ENCODE results near the gene GPR37. TPM values are rescaled to one million over a fixed set of nuclear protein-coding genes. Genes with fewer than 3 reads are reported as not detected.

The GPR37 gene
- 0.21 and 0.43 TPM in 2 replicates for total RNA-seq (ENCODE audit: low replicate concordance)

- H3K4me1 ChIP-seq: no peaks in the 10 kb centered on the region
- no peaks in the 10 kb centered on the region for H3K9me3 ChIP-seq (ENCODE audit: low read depth)
- peak within 1 kb of the TSS; percentile 94 for H2AFZ ChIP-seq (replicated peaks)
- H3K27ac Mint-ChIP-seq: no peak within 1 kb of the TSS
- H3K36me3 Mint-ChIP-seq: peaks cover 9% of the 10 kb centered on the region
- H3K9ac ChIP-seq: no peak within 1 kb of the TSS
- H3K9me3 Mint-ChIP-seq: peaks cover 10% of the 10 kb centered on the region
- H3K4me2 ChIP-seq: peak within 1 kb of the TSS; percentile 82
- peak within 1 kb of the TSS; percentile 91 for H3K4me3 Mint-ChIP-seq
- H3K36me3 ChIP-seq: no peaks in the 10 kb centered on the region
- DNase-seq (ENCODE audit: low spot score): peak; percentile 84
- TF ChIP-seq EZH2 (IDR thresholded peaks at IDR 0.05) (peak; percentile 33), EZH2phosphoT487 (IDR thresholded peaks at IDR 0.05) (peak; percentile 1), CTCF (IDR thresholded peaks at IDR 0.05) (peak; percentile 22)
- no peaks in the 10 kb centered on the region for H4K20me1 ChIP-seq (ENCODE audit: low read depth)
- peaks cover 16% of the 10 kb centered on the region for H3K27me3 Mint-ChIP-seq (ENCODE audit: insufficient read depth, low read depth)
- no peak within 1 kb of the TSS for H3K27ac ChIP-seq
- H3F3A ChIP-seq (ENCODE audit: low read depth): peaks cover 19% of the 10 kb centered on the region
- peak within 1 kb of the TSS; percentile 61 for H3K4me3 ChIP-seq
- no peaks in the 10 kb centered on the region for H3K79me2 ChIP-seq (ENCODE audit: low read depth)
- peaks cover 37% of the 10 kb centered on the region for H3K27me3 ChIP-seq
- H3K4me1 Mint-ChIP-seq: peaks cover 9% of the 10 kb centered on the region
Measured at GRCh38 chr7:124765401-124766352, at the start of gene GPR37. Gene GPR37 (minus strand): TSS chr7:124765792. CDS start chr7:124764976, 816 bp downstream.

- Histone ChIP-seq H3K79me2 (ENCODE audit: low read depth) (no peaks in the 10 kb centered on the region), H3K27ac (no peak overlapping the region), H3K27me3 (no peaks in the 10 kb centered on the region), H3K4me3 (no peak overlapping the region), H3K36me3 (no peaks in the 10 kb centered on the region), H3K9me3 (ENCODE audit: low read depth) (no peaks in the 10 kb centered on the region), H3K4me1 (peaks cover 15% of the 10 kb centered on the region), H2AFZ (replicated peaks) (no peak overlapping the region), H3K9ac (no peak overlapping the region), H3K4me2 (no peak overlapping the region), H3F3A (ENCODE audit: low read depth) (no peaks in the 10 kb centered on the region), H4K20me1 (ENCODE audit: low read depth) (no peaks in the 10 kb centered on the region)
- Mint-ChIP-seq H3K27ac (no peak overlapping the region), H3K36me3 (no peaks in the 10 kb centered on the region), H3K9me3 (peaks cover 3% of the 10 kb centered on the region), H3K4me3 (no peak overlapping the region), H3K27me3 (ENCODE audit: insufficient read depth, low read depth) (no peaks in the 10 kb centered on the region), H3K4me1 (peaks cover 9% of the 10 kb centered on the region)
- DNase-seq (ENCODE audit: low spot score): no peak
- TF ChIP-seq EZH2phosphoT487 (IDR thresholded peaks at IDR 0.05) (no peak), EZH2 (IDR thresholded peaks at IDR 0.05) (no peak), CTCF (IDR thresholded peaks at IDR 0.05) (no peak)
Measured at GRCh38 chr7:124813994-124814798, 48.6 kb upstream of the GPR37 start.

GRCh38 chr7:124812764-124813163, 47.2 kb upstream of the GPR37 start:
- Histone ChIP-seq H3K79me2 (ENCODE audit: low read depth) (no peaks in the 10 kb centered on the region), H3K4me2 (no peak overlapping the region), H3K9me3 (ENCODE audit: low read depth) (no peaks in the 10 kb centered on the region), H3F3A (ENCODE audit: low read depth) (no peaks in the 10 kb centered on the region), H3K27ac (no peak overlapping the region), H3K4me1 (peaks cover 15% of the 10 kb centered on the region), H3K27me3 (no peaks in the 10 kb centered on the region), H3K36me3 (no peaks in the 10 kb centered on the region), H2AFZ (replicated peaks) (no peak overlapping the region), H4K20me1 (ENCODE audit: low read depth) (no peaks in the 10 kb centered on the region), H3K4me3 (no peak overlapping the region), H3K9ac (no peak overlapping the region)
- Mint-ChIP-seq H3K4me3 (no peak overlapping the region), H3K4me1 (peaks cover 9% of the 10 kb centered on the region), H3K9me3 (peaks cover 3% of the 10 kb centered on the region), H3K27me3 (ENCODE audit: insufficient read depth, low read depth) (no peaks in the 10 kb centered on the region), H3K27ac (no peak overlapping the region), H3K36me3 (no peaks in the 10 kb centered on the region)
- DNase-seq (ENCODE audit: low spot score): no peak
- TF ChIP-seq EZH2 (IDR thresholded peaks at IDR 0.05) (no peak), CTCF (IDR thresholded peaks at IDR 0.05) (no peak), EZH2phosphoT487 (IDR thresholded peaks at IDR 0.05) (no peak)

Measured in neural progenitor cell (in vitro differentiated cells).